Gastrocnemius medialis (tissue), 4 donors: ENCODE measurements around the gene PLCG2.

Source experiments
- POLR2A ChIP-seq, 2 donors: fragments of 450-650 bp; IDR thresholded peaks; one replicate each; pipeline ENCODE4 v1.6.1; 2017; ENCODE audit warnings: antibody characterized with exemption in 2 of 2, mild to moderate bottlenecking in 2 of 2, moderate library complexity in 2 of 2
- TF ChIP-seq, protein P1 (sequence below), 5 experiments: fragments of 450-650 bp in 3 of 5; fragments of 200-600 bp in 2 of 5; sonication (generic) in 2 of 5; IDR thresholded peaks in 4 of 5; conservative IDR thresholded peaks in 1 of 5; 1 replicate in 4 of 5; 2 replicates in 1 of 5; pipeline ENCODE4 v1.5.1; 2016 to 2019; ENCODE audit warnings: antibody characterized with exemption in 5 of 5, mild to moderate bottlenecking in 3 of 5, moderate library complexity in 3 of 5

DNA sequence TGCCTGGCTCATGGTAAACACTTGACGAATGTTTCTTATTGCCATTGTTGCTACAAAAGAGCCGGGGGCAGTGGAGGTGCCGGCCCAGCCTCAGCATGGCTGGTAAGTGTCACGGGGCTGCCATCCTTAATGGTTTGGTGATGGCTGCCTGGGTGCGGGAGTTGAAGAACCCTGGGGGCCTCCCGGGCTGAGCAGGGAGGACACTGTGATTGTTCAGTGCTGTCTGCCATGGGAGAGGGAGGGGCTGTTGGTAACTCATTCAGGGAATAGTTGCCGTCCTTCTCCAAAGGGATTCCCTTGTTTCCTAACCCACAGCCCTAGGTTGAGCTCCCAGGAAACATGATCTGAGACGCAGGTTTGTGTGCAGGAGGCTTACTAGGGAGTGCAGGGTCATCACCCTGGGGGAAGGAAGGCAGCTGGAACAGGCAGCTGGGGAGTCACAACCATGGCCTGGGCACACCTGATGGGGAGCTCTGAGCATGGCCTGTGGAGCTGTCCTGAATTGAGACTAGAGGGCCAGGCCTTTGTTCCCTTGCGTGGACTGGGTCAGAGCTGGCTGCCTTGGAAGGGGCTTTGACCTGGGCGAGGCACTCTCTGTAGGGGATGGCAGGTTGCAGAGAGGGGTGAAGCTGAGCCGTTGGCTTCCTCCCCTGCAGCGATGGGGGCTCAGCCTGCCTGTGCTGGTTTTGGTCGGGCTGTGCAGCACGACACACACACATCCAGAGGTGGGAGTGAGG, 85.7 kb downstream of the PLCG2 start:
- no peak for TF ChIP-seq POLR2A (IDR thresholded peaks at IDR 0.05)
- TF ChIP-seq, protein P1, sequence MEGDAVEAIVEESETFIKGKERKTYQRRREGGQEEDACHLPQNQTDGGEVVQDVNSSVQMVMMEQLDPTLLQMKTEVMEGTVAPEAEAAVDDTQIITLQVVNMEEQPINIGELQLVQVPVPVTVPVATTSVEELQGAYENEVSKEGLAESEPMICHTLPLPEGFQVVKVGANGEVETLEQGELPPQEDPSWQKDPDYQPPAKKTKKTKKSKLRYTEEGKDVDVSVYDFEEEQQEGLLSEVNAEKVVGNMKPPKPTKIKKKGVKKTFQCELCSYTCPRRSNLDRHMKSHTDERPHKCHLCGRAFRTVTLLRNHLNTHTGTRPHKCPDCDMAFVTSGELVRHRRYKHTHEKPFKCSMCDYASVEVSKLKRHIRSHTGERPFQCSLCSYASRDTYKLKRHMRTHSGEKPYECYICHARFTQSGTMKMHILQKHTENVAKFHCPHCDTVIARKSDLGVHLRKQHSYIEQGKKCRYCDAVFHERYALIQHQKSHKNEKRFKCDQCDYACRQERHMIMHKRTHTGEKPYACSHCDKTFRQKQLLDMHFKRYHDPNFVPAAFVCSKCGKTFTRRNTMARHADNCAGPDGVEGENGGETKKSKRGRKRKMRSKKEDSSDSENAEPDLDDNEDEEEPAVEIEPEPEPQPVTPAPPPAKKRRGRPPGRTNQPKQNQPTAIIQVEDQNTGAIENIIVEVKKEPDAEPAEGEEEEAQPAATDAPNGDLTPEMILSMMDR (IDR thresholded peaks at IDR 0.05 in 4 of 5, conservative IDR thresholded peaks at IDR 0.05 in 1 of 5): no peak
